ENCODE data around the gene UBAC1.
"Not testable (repeated sequence)": the region's sequence is repeated elsewhere in the genome, so short reads cannot be mapped to it uniquely, and the experiment has no call there.

UBAC1 gene

GRCh38 chr9:135901031-135901758, 60.0 kb downstream of the UBAC1 start:
- DNase-seq (ENCODE audit: low spot score) = no peak

- no peak for DNase-seq (ENCODE audit: low spot score)
These were observed 62.4 kb downstream of the UBAC1 start for GRCh38 chr9:135898634-135899407.

GRCh38 chr9:135896626-135897025, 64.5 kb downstream of the UBAC1 start:
- DNase-seq (ENCODE audit: low spot score) = no peak

- DNase-seq (ENCODE audit: low spot score) = no peak
These were observed 65.0 kb downstream of the UBAC1 start for GRCh38 chr9:135896205-135896604.

GRCh38 chr9:135895202-135895848, 65.8 kb downstream of the UBAC1 start:
- DNase-seq (ENCODE audit: low spot score) = no peak

GRCh38 chr9:135893104-135893503, 68.1 kb downstream of the UBAC1 start:
- DNase-seq (ENCODE audit: low spot score) = no peak

- not testable (repeated sequence) for DNase-seq (ENCODE audit: low spot score)
These were observed 68.8 kb downstream of the UBAC1 start for GRCh38 chr9:135892327-135892726.

GRCh38 chr9:135891027-135891631, 70.0 kb downstream of the UBAC1 start:
- no peak for DNase-seq (ENCODE audit: low spot score)

GRCh38 chr9:135890190-135891026, 70.8 kb downstream of the UBAC1 start:
- no peak for DNase-seq (ENCODE audit: low spot score)

- DNase-seq (ENCODE audit: low spot score) = no peak
These were observed 71.5 kb downstream of the UBAC1 start for GRCh38 chr9:135889564-135890189.

- no peak for DNase-seq (ENCODE audit: low spot score)
These were observed 72.3 kb downstream of the UBAC1 start for GRCh38 chr9:135888766-135889394.

- DNase-seq (ENCODE audit: low spot score) = no peak
These were observed 72.9 kb downstream of the UBAC1 start for GRCh38 chr9:135888126-135888765.

- no peak for DNase-seq (ENCODE audit: low spot score)
These were observed 73.6 kb downstream of the UBAC1 start for GRCh38 chr9:135887585-135888050.

GRCh38 chr9:135887021-135887507, 74.1 kb downstream of the UBAC1 start:
- no peak for DNase-seq (ENCODE audit: low spot score)

GRCh38 chr9:135886147-135886981, 74.8 kb downstream of the UBAC1 start:
- no peak for DNase-seq (ENCODE audit: low spot score)

- peak; percentile 40 for DNase-seq (ENCODE audit: low spot score)
These were observed 75.9 kb downstream of the UBAC1 start for GRCh38 chr9:135885100-135885853.

- peak; percentile 58 for DNase-seq (ENCODE audit: low spot score)
These were observed 76.7 kb downstream of the UBAC1 start for GRCh38 chr9:135884328-135885035.

All from kidney tubule cell (primary cell).